GM19455 (cell line): ENCODE measurements around the gene C17orf67.
"Not testable (repeated sequence)": the region's sequence is repeated elsewhere in the genome, so short reads cannot be mapped to it uniquely, and the experiment has no call there.

Experiments used
- ATAC-seq: cut with Tn5 transposase; IDR thresholded peaks from one replicate; pipeline ENCODE4 v1.9.1; 2021; ENCODE audit not compliant: unreplicated experiment

Gene C17orf67

GRCh38 chr17:56777859-56778258 lies 55.9 kb downstream of the C17orf67 start:
- no peak for ATAC-seq

GRCh38 chr17:56774650-56775049 lies 59.1 kb downstream of the C17orf67 start:
- no peak for ATAC-seq

- ATAC-seq, result no peak
Measured at GRCh38 chr17:56773124-56773523, 60.6 kb downstream of the C17orf67 start.

GRCh38 chr17:56772442-56772841 lies 61.3 kb downstream of the C17orf67 start:
- no peak for ATAC-seq

GRCh38 chr17:56771975-56772374 lies 61.7 kb downstream of the C17orf67 start:
- ATAC-seq, result no peak

GRCh38 chr17:56771563-56771962 lies 62.2 kb downstream of the C17orf67 start:
- ATAC-seq, result no peak

- ATAC-seq, result no peak
Measured at GRCh38 chr17:56770427-56770826, 63.3 kb downstream of the C17orf67 start.

GRCh38 chr17:56765449-56765848 lies 68.3 kb downstream of the C17orf67 start:
- ATAC-seq, result no peak

- no peak for ATAC-seq
Measured at GRCh38 chr17:56762988-56763387, 70.7 kb downstream of the C17orf67 start.

GRCh38 chr17:56762144-56762543 lies 71.6 kb downstream of the C17orf67 start:
- no peak for ATAC-seq

GRCh38 chr17:56761387-56761786 lies 72.3 kb downstream of the C17orf67 start:
- ATAC-seq, result no peak

GRCh38 chr17:56757611-56758010 lies 76.1 kb downstream of the C17orf67 start:
- not testable (repeated sequence) for ATAC-seq

GRCh38 chr17:56756536-56756935 lies 77.2 kb downstream of the C17orf67 start:
- ATAC-seq, result no peak

GRCh38 chr17:56755310-56755709 lies 78.4 kb downstream of the C17orf67 start:
- no peak for ATAC-seq

- ATAC-seq, result no peak
Measured at GRCh38 chr17:56754523-56755208, 79.1 kb downstream of the C17orf67 start.

GRCh38 chr17:56752263-56752836 lies 81.4 kb downstream of the C17orf67 start:
- no peak for ATAC-seq

GRCh38 chr17:56751145-56751738 lies 82.5 kb downstream of the C17orf67 start:
- no peak for ATAC-seq

GRCh38 chr17:56744721-56745120 lies 89.0 kb downstream of the C17orf67 start:
- ATAC-seq, result no peak

GRCh38 chr17:56742601-56743000 lies 91.1 kb downstream of the C17orf67 start:
- no peak for ATAC-seq
